BLaER1 treated with 17β-estradiol and CSF1 and Interleukin-3, amounts not matched to agents 10 nM and 100 nM (cell line): ENCODE results near the gene WFIKKN2.

Source experiments
- H3K27ac ChIP-seq, 11 experiments: shearing (Covaris generic); formaldehyde crosslinking; 2 replicates each; pipeline ENCODE4 v1.8.1; 2022
- H3K27me3 ChIP-seq, 11 experiments: shearing (Covaris generic); formaldehyde crosslinking; 2 replicates each; pipeline ENCODE4 v1.8.1; 2022
- H3K36me3 ChIP-seq, 11 experiments: shearing (Covaris generic); formaldehyde crosslinking; 2 replicates each; pipeline ENCODE4 v1.8.1; 2022
- H3K4me1 ChIP-seq, 10 experiments: shearing (Covaris generic); formaldehyde crosslinking; 2 replicates each; pipeline ENCODE4 v1.8.1; 2022
- H3K4me2 ChIP-seq, 11 experiments: shearing (Covaris generic); formaldehyde crosslinking; 2 replicates each; pipeline ENCODE4 v1.8.1; 2022
- H3K4me3 ChIP-seq, 10 experiments: shearing (Covaris generic); formaldehyde crosslinking; 2 replicates each; pipeline ENCODE4 v1.8.1; 2022
- H3K9ac ChIP-seq, 11 experiments: shearing (Covaris generic); formaldehyde crosslinking; 2 replicates each; pipeline ENCODE4 v1.8.1; 2022
- H3K9me3 ChIP-seq, 11 experiments: shearing (Covaris generic); formaldehyde crosslinking; replicated peaks in 1 of 11; 2 replicates each; pipeline ENCODE4 v1.8.1; 2022
- H4K20me1 ChIP-seq, 11 experiments: shearing (Covaris generic); formaldehyde crosslinking; 2 replicates each; pipeline ENCODE4 v1.8.1; 2022
- Cebpa-rat ChIP-seq, 11 experiments: shearing (Covaris generic); IDR thresholded peaks; 2 replicates each; pipeline ENCODE4 v1.8.1; 2022

WFIKKN2 gene, protein sequence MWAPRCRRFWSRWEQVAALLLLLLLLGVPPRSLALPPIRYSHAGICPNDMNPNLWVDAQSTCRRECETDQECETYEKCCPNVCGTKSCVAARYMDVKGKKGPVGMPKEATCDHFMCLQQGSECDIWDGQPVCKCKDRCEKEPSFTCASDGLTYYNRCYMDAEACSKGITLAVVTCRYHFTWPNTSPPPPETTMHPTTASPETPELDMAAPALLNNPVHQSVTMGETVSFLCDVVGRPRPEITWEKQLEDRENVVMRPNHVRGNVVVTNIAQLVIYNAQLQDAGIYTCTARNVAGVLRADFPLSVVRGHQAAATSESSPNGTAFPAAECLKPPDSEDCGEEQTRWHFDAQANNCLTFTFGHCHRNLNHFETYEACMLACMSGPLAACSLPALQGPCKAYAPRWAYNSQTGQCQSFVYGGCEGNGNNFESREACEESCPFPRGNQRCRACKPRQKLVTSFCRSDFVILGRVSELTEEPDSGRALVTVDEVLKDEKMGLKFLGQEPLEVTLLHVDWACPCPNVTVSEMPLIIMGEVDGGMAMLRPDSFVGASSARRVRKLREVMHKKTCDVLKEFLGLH

DNA sequence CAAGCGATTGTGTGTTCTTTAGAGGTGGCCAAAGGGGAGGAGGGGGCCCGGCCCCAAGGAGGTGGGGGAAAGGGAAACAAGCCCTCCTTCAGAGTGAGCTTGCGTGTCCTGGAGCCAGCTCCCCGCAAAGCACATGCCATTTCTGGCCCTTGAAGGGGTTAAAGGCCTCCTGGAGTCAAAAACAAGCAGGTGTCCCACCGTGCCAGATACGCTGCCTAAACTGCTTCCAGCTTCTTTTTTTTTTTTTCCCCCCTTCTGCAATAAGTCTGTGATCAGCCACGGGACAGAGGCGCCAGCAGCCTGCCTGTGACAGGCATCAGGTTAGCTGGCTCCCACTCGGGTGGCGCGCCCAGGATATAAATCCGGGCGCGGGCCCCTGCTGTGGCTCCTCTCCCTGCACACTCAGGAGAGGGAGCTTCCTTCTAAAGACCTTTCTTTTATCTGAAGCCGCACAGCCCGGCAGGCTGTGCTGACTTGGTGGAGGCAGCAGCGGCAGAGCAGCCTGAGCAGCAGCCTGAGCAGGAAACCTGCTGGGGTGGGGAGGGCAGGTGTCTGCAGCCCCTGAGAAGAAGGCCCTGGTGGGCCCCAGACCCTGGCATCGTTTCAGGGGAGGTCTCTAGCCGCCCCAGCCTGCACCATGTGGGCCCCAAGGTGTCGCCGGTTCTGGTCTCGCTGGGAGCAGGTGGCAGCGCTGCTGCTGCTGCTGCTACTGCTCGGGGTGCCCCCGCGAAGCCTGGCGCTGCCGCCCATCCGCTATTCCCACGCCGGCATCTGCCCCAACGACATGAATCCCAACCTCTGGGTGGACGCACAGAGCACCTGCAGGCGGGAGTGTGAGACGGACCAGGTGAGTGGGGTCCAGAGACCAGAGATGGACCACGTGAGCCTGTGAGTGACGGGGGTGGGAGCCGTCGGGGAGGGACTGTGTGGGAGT lies at the start of gene WFIKKN2:
Gene WFIKKN2, plus strand, starts transcription at position 286 of the 934 bp plus-strand sequence. Its CDS starts 352 bp downstream, at position 638.
- Histone ChIP-seq H3K4me2 (0 out of 22 replicates have a peak within 1 kb of the TSS, but pooled peaks of 1 of the 11 experiments have one; percentile 11), H3K9ac (no peak within 1 kb of the TSS), H3K9me3 (no peaks in the 10 kb centered on the region), H3K27me3 (peaks cover 0 to 3% (median 0%) of the 10 kb centered on the region in 11 experiments; a peak in 1 of 22 replicates), H4K20me1 (no peaks in the 10 kb centered on the region), H3K4me1 (no peaks in the 10 kb centered on the region), H3K36me3 (no peaks in the 10 kb centered on the region), H3K27ac (no peak within 1 kb of the TSS), H3K4me3 (no peak within 1 kb of the TSS)
- no peak for TF ChIP-seq Cebpa-rat (IDR thresholded peaks at IDR 0.05)

DNA sequence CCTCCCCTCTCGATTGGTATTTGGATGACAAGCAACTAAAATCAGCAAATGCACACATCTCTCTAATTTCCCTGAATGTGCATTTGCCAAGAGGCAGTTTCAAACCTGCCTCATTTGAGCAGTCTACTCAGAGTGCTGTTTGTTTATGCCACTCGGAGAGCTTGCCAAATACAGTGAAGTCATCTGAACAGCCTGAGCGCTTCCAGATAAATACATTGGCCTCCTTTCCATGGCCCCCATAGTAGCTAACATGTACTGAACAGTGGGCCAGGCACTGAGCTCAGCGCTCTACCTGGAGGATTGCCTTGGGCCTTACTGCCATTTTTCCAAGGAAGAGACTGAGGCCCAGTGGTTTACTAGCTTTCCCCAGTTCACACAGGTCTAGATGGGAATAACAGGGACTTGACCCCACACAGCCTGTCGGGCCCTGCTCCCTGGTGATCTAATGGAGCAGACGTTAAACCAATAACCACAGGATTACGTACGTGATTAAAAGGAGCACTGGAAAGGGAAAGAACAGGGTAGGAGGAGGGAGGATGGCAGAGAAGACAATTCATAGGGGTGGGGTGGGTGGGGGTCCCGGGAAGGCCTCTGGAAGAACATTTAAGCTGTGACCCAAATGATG lies 49.3 kb upstream of the WFIKKN2 start:
- Histone ChIP-seq H3K4me3 (no peak overlapping the region), H3K4me1 (peaks cover 8 to 31% (median 17%) of the 10 kb centered on the region in 10 experiments), H4K20me1 (no peaks in the 10 kb centered on the region), H3K9ac (no peak overlapping the region), H3K27ac (no peak overlapping the region), H3K36me3 (no peaks in the 10 kb centered on the region), H3K9me3 (no peaks in the 10 kb centered on the region), H3K4me2 (no peak overlapping the region), H3K27me3 (no peaks in the 10 kb centered on the region)
- no peak for TF ChIP-seq Cebpa-rat (IDR thresholded peaks at IDR 0.05)

DNA sequence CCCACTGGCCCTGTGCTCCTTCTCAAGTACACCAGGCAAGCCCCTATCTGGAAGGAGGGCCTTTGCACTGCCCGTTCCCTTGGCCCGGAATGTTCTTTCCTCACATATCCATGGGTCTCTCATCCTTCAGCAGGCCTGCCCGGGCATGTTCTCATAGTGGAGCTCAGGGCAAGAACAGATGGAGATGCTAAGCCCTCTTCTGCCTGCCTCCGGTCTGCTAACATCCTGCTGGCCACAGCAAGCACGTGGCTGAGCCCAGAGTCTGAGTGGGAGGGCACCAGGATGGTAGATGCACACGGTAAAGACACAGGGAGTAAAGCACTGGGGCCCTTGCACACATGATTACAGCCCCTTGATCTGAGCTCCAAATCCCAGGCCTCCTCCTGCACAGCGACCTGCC lies 48.3 kb upstream of the WFIKKN2 start:
- Histone ChIP-seq H3K4me2 (peak overlapping the region in 2 of 11 experiments; percentile 25 to 42; a peak in 1 of 22 replicates), H3K4me3 (no peak overlapping the region), H3K4me1 (peaks cover 8 to 42% (median 23%) of the 10 kb centered on the region in 10 experiments), H3K36me3 (no peaks in the 10 kb centered on the region), H3K9me3 (no peaks in the 10 kb centered on the region), H3K27ac (no peak overlapping the region; a peak in 1 of 22 replicates), H3K27me3 (no peaks in the 10 kb centered on the region), H4K20me1 (no peaks in the 10 kb centered on the region), H3K9ac (no peak overlapping the region)
- no peak for TF ChIP-seq Cebpa-rat (IDR thresholded peaks at IDR 0.05)

DNA sequence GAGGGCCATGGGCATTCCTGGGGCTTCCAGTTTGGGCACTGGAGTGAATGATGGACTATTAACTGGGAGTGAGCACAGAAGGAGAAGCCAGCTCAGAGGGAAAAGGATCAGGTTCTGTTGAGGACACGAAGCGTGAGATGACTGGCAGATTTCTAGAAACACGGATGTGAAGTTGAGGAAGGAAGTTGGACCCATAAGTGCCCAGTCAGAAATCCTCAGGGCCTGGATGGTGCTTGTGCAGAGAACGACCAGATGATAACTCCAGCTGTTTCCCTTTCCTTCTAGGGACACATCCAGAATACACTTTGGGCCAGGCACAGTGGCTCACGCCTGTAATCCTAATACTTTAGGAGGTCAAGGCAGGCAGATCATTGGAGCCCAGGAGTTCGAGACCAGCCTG lies 44.8 kb upstream of the WFIKKN2 start:
- no peak overlapping the region for H3K4me3 ChIP-seq
- H3K36me3 ChIP-seq = no peaks in the 10 kb centered on the region
- peak overlapping the region in 2 of 11 experiments; percentile 32 to 46; a peak in 3 of 22 replicates for H3K9ac ChIP-seq
- H3K9me3 ChIP-seq = no peaks in the 10 kb centered on the region
- H3K4me1 ChIP-seq = peaks cover 8 to 64% (median 38%) of the 10 kb centered on the region in 10 experiments
- no peaks in the 10 kb centered on the region for H4K20me1 ChIP-seq
- H3K4me2 ChIP-seq = peak overlapping the region; percentile 37 to 81 (median 67); a peak in 21 of 22 replicates
- peak overlapping the region in 8 of 11 experiments; percentile 2 to 65 (median 52); a peak in 14 of 22 replicates for H3K27ac ChIP-seq
- no peak for TF ChIP-seq Cebpa-rat (IDR thresholded peaks at IDR 0.05)
- H3K27me3 ChIP-seq = no peaks in the 10 kb centered on the region

DNA sequence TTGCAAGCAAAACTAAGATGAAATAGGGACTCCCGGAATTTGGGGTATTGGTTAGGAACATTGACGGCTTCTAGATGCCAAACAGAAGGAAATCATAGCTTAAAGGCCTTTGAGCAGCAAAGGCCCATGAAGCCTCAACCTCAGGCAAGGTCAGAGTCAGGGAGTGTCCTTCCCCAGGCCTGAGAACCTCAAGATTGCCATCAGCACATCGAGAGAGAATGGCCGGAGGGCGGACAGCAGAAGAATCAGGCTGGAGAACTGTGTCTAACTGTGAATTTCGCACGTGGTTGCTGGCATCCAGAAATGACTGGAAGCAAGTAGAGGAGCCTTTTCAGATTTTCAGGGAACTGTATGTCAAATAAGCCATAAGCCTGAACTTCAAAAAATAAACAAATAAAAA lies 43.3 kb upstream of the WFIKKN2 start:
- Histone ChIP-seq H3K4me1 (peaks cover 8 to 69% (median 40%) of the 10 kb centered on the region in 10 experiments), H3K9ac (no peak overlapping the region), H3K4me3 (no peak overlapping the region), H3K27ac (peak overlapping the region in 7 of 11 experiments; percentile 28 to 68 (median 40); a peak in 11 of 22 replicates), H4K20me1 (no peaks in the 10 kb centered on the region), H3K27me3 (no peaks in the 10 kb centered on the region), H3K36me3 (no peaks in the 10 kb centered on the region), H3K9me3 (no peaks in the 10 kb centered on the region), H3K4me2 (peak overlapping the region in 9 of 11 experiments; percentile 44 to 86 (median 58); a peak in 12 of 22 replicates)
- no peak for TF ChIP-seq Cebpa-rat (IDR thresholded peaks at IDR 0.05)

DNA sequence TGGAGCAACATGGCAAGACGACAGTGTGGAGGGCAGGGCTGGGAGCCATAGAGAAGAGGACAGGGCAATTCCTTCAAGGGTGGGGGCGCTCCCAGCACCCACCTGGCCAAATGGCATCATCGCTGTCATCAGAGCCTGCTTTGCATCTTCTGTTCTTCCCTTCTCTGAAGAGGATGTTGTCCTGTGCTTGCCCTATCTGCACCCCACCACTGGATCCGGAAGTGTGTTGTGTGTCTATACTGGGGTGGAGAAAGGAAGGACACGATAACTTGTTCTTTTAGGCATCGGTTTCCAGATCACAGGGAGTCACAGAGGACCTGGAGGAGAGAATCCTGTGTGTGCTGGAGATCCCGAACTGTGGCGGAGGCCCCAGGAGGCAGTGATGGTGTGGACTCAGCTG lies 42.4 kb upstream of the WFIKKN2 start:
- H3K27ac ChIP-seq = peak overlapping the region in 8 of 11 experiments; percentile 33 to 68 (median 46); a peak in 14 of 22 replicates
- H3K27me3 ChIP-seq = no peaks in the 10 kb centered on the region
- H3K4me2 ChIP-seq = peak overlapping the region; percentile 14 to 86 (median 52); a peak in 19 of 22 replicates
- no peaks in the 10 kb centered on the region for H4K20me1 ChIP-seq
- H3K4me1 ChIP-seq = peaks cover 8 to 69% (median 41%) of the 10 kb centered on the region in 10 experiments
- no peak for TF ChIP-seq Cebpa-rat (IDR thresholded peaks at IDR 0.05)
- H3K9me3 ChIP-seq = no peaks in the 10 kb centered on the region
- H3K36me3 ChIP-seq = no peaks in the 10 kb centered on the region
- peak overlapping the region in 1 of 11 experiments; percentile 25; a peak in 1 of 22 replicates for H3K9ac ChIP-seq
- 0 out of 20 replicates have a peak overlapping the region, but pooled peaks of 1 of the 10 experiments have one; percentile 22 for H3K4me3 ChIP-seq

DNA sequence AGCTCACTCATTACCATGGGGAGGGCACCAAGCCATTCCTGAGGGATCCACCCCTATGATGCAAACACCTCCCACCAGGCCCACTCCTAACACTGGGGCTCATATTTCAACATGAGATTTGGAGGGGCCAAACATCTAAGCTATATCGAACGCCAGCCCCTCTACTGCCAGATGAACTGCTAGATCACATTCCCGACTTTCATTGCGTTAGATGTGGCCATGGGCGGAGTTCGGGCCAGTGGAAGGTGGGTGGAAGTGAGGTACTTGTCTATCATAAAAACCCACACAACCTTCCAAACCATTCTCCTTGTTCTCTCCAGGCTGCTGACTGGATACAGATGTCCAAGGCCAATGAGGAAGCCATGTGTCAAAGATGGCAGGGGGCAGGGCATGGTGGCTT lies 41.0 kb upstream of the WFIKKN2 start:
- Histone ChIP-seq H3K4me3 (no peak overlapping the region), H3K27ac (no peak overlapping the region), H3K9me3 (no peaks in the 10 kb centered on the region), H3K4me1 (peaks cover 8 to 66% (median 41%) of the 10 kb centered on the region in 10 experiments), H3K4me2 (no peak overlapping the region), H3K36me3 (no peaks in the 10 kb centered on the region), H3K9ac (no peak overlapping the region), H3K27me3 (no peaks in the 10 kb centered on the region), H4K20me1 (no peaks in the 10 kb centered on the region)
- TF ChIP-seq Cebpa-rat (IDR thresholded peaks at IDR 0.05) = no peak

DNA sequence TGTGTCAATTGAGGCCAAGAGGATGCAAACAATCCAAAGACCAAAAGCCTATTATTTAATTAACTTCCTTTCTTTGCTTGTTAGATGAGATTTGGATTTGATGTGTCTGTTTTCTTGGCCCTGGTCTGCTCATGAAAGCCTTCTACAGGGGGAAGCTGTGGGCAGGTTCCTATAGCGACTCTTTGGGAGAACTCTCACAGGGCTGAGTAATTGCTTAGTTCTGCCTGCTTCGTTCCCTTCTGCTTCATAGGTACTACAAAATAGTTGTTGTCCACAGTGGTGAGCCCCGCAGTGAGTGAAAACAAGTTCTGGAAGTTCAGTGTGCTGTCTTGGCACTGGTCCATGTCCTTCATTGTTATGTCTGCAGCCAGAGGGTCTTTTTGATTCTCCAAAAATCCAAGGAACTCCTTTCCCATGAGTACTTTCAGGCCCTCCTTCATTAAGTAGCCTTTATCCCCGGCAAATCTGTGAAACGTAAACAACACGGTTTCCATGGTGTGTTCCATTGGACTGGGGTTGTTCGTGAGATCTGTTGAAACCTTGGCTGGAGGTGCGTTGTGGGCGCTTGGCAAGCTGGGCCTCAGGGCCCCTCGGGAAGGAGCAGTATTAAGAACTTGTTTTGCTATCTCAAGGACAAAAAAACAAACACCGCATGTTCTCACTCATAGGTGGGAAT lies 38.1 kb upstream of the WFIKKN2 start:
- Histone ChIP-seq H4K20me1 (no peaks in the 10 kb centered on the region), H3K4me1 (peaks cover 6 to 42% (median 27%) of the 10 kb centered on the region in 10 experiments; a peak in 17 of 20 replicates), H3K36me3 (no peaks in the 10 kb centered on the region), H3K4me2 (peak overlapping the region in 4 of 11 experiments; percentile 1 to 42 (median 22); a peak in 7 of 22 replicates), H3K4me3 (no peak overlapping the region), H3K9ac (no peak overlapping the region; a peak in 1 of 22 replicates), H3K27ac (no peak overlapping the region), H3K9me3 (no peaks in the 10 kb centered on the region), H3K27me3 (no peaks in the 10 kb centered on the region)
- no peak for TF ChIP-seq Cebpa-rat (IDR thresholded peaks at IDR 0.05)
